ENCODE measurements around the gene RGS6.

GRCh38 chr14:72177251-72177650 lies 245.0 kb downstream of the RGS6 start:
- no peak for TF ChIP-seq EZH2 (IDR thresholded peaks at IDR 0.05; ENCODE audit: insufficient read depth, poor library complexity, severe bottlenecking)
- no peak for TF ChIP-seq EZH2phosphoT487 (IDR thresholded peaks at IDR 0.05; ENCODE audit: insufficient read depth, low read depth)
